Activated CD8-positive, alpha-beta memory T cell treated with anti-CD3 and anti-CD28 coated beads, Interleukin-2, amount 10 ng/mL, durations not matched to agents 7 days and 5 days (primary cell): ENCODE results near the gene QSOX1. TPM values are rescaled to one million over a fixed set of nuclear protein-coding genes. Genes with fewer than 3 reads are reported as not detected.

Experiments
- ATAC-seq: fragments of 150-1000 bp; cut with Tn5 transposase; one replicate; pipeline ENCODE4 v1.10.0; 2021; ENCODE audit warnings: moderate library complexity
- CTCF ChIA-PET: fragments of 350-600 bp; sonication (Branson Sonifier 250); formaldehyde crosslinking; loops from one replicate; lab custom pipeline; 2021; ENCODE audit warnings: antibody characterized with exemption; lab: Charles Lee
- DNase-seq: peaks from one replicate; pipeline ENCODE4 v3.0.0-alpha.2; 2020
- H3K27ac Mint-ChIP-seq: one replicate; pipeline ENCODE4 v1.8.0; 2021; ENCODE audit warnings: mild to moderate bottlenecking, mixed read lengths
- H3K27me3 Mint-ChIP-seq: one replicate; pipeline ENCODE4 v1.8.0; 2021; ENCODE audit warnings: mixed read lengths
- H3K36me3 Mint-ChIP-seq: one replicate; pipeline ENCODE4 v1.8.0; 2021; ENCODE audit warnings: mild to moderate bottlenecking, mixed read lengths
- H3K4me1 Mint-ChIP-seq: one replicate; pipeline ENCODE4 v1.8.0; 2021; ENCODE audit warnings: mixed read lengths
- H3K4me3 Mint-ChIP-seq: one replicate; pipeline ENCODE4 v1.8.0; 2021; ENCODE audit warnings: mild to moderate bottlenecking, moderate library complexity, mixed read lengths
- H3K9me3 Mint-ChIP-seq: one replicate; pipeline ENCODE4 v1.8.0; 2022; ENCODE audit warnings: low read depth, mixed read lengths
- total RNA-seq, 2 experiments: library from RNA; stranded (reverse); gene quantifications; one replicate each; pipeline ENCODE4 v1.2.3, GENCODE V29; 2021

Gene QSOX1
- total RNA-seq, 2 experiments from 2014 or later = 25.4 to 35.5 TPM

GRCh38 chr1:180135535-180135934 is 19.1 kb upstream of the QSOX1 start:
- no peaks in the 10 kb centered on the region for H3K9me3 Mint-ChIP-seq
- CTCF ChIA-PET = interaction anchor here (1.1 to 1.3 kb wide), 2 partner anchors 10 to 25 kb away, joined by 3 to 5 read pairs; no protein-coding TSS in a partner anchor
- H3K4me3 Mint-ChIP-seq = no peak overlapping the region
- no peaks in the 10 kb centered on the region for H3K36me3 Mint-ChIP-seq
- peaks cover 7% of the 10 kb centered on the region for H3K4me1 Mint-ChIP-seq
- DNase-seq (no peak), ATAC-seq (no peak)
- H3K27me3 Mint-ChIP-seq = peaks cover 26% of the 10 kb centered on the region
- no peak overlapping the region for H3K27ac Mint-ChIP-seq

GRCh38 chr1:180136331-180136967 is 18.2 kb upstream of the QSOX1 start:
- H3K9me3 Mint-ChIP-seq = no peaks in the 10 kb centered on the region
- H3K4me3 Mint-ChIP-seq = no peak overlapping the region
- no peak overlapping the region for H3K27ac Mint-ChIP-seq
- no peaks in the 10 kb centered on the region for H3K36me3 Mint-ChIP-seq
- H3K4me1 Mint-ChIP-seq = peaks cover 6% of the 10 kb centered on the region
- CTCF ChIA-PET = interaction anchor here (1.1 to 1.3 kb wide), 2 partner anchors 9 to 26 kb away, joined by 3 to 5 read pairs; no protein-coding TSS in a partner anchor
- no peak for DNase-seq
- peaks cover 27% of the 10 kb centered on the region for H3K27me3 Mint-ChIP-seq
- no peak for ATAC-seq

- no peak for DNase-seq
- Mint-ChIP-seq H3K4me1 (peaks cover under 1% of the 10 kb centered on the region), H3K27me3 (peaks cover 28% of the 10 kb centered on the region), H3K27ac (no peak overlapping the region), H3K9me3 (no peaks in the 10 kb centered on the region), H3K36me3 (no peaks in the 10 kb centered on the region), H3K4me3 (no peak overlapping the region)
- CTCF ChIA-PET = interaction anchor here (1.3 kb wide), 1 partner anchor 8 kb away, joined by 5 read pairs; no protein-coding TSS in a partner anchor
- no peak for ATAC-seq
Observed at GRCh38 chr1:180136968-180137356, 17.7 kb upstream of the QSOX1 start.

- Mint-ChIP-seq H3K4me3 (no peak overlapping the region), H3K27ac (no peak overlapping the region), H3K27me3 (peaks cover 27% of the 10 kb centered on the region), H3K4me1 (no peaks in the 10 kb centered on the region), H3K9me3 (no peaks in the 10 kb centered on the region), H3K36me3 (no peaks in the 10 kb centered on the region)
- ATAC-seq = no peak
- CTCF ChIA-PET = no interaction called here
- no peak for DNase-seq
Observed at GRCh38 chr1:180137776-180138175, 16.9 kb upstream of the QSOX1 start.

- CTCF ChIA-PET = no interaction called here
- Mint-ChIP-seq H3K36me3 (no peaks in the 10 kb centered on the region), H3K4me1 (no peaks in the 10 kb centered on the region), H3K9me3 (no peaks in the 10 kb centered on the region), H3K27ac (no peak overlapping the region), H3K27me3 (peaks cover 15% of the 10 kb centered on the region), H3K4me3 (no peak overlapping the region)
- no peak for ATAC-seq
- DNase-seq = no peak
Observed at GRCh38 chr1:180141381-180141934, 13.2 kb upstream of the QSOX1 start.

- Mint-ChIP-seq H3K9me3 (no peaks in the 10 kb centered on the region), H3K36me3 (no peaks in the 10 kb centered on the region), H3K4me3 (no peak overlapping the region), H3K27ac (no peak overlapping the region), H3K4me1 (no peaks in the 10 kb centered on the region), H3K27me3 (peaks cover 4% of the 10 kb centered on the region)
- ATAC-seq (no peak), DNase-seq (no peak)
- CTCF ChIA-PET = no interaction called here
Observed at GRCh38 chr1:180143359-180143758, 11.3 kb upstream of the QSOX1 start.

- CTCF ChIA-PET = interaction anchor here (1.2 to 1.8 kb wide), 3 partner anchors 9 to 276 kb away, joined by 3 to 5 read pairs (median 5); no protein-coding TSS in a partner anchor
- no peaks in the 10 kb centered on the region for H3K9me3 Mint-ChIP-seq
- H3K4me3 Mint-ChIP-seq = no peak overlapping the region
- no peaks in the 10 kb centered on the region for H3K4me1 Mint-ChIP-seq
- no peak for DNase-seq
- H3K27ac Mint-ChIP-seq = no peak overlapping the region
- H3K27me3 Mint-ChIP-seq = peaks cover 4% of the 10 kb centered on the region
- no peaks in the 10 kb centered on the region for H3K36me3 Mint-ChIP-seq
- no peak for ATAC-seq
Observed at GRCh38 chr1:180144659-180145357, 9.9 kb upstream of the QSOX1 start.

- DNase-seq = no peak
- Mint-ChIP-seq H3K27ac (no peak overlapping the region), H3K4me3 (no peak overlapping the region), H3K36me3 (no peaks in the 10 kb centered on the region), H3K9me3 (no peaks in the 10 kb centered on the region), H3K27me3 (peaks cover 4% of the 10 kb centered on the region), H3K4me1 (no peaks in the 10 kb centered on the region)
- no peak for ATAC-seq
- CTCF ChIA-PET = interaction anchor here (0.6 to 1.8 kb wide), 4 partner anchors 9 to 1792 kb away, joined by 3 to 5 read pairs (median 4); no protein-coding TSS in a partner anchor
Observed at GRCh38 chr1:180145446-180145845, 9.2 kb upstream of the QSOX1 start.

- H3K9me3 Mint-ChIP-seq = no peaks in the 10 kb centered on the region
- CTCF ChIA-PET = no interaction called here
Observed at GRCh38 chr1:180150982-180151381, 3.7 kb upstream of the QSOX1 start.

GRCh38 chr1:180151508-180151907 is 3.2 kb upstream of the QSOX1 start:
- peaks cover 22% of the 10 kb centered on the region for H3K4me1 Mint-ChIP-seq
- H3K9me3 Mint-ChIP-seq = no peaks in the 10 kb centered on the region
- no peak overlapping the region for H3K4me3 Mint-ChIP-seq
- CTCF ChIA-PET = no interaction called here
- DNase-seq (no peak), ATAC-seq (no peak)
- H3K27me3 Mint-ChIP-seq = no peaks in the 10 kb centered on the region
- no peaks in the 10 kb centered on the region for H3K36me3 Mint-ChIP-seq
- no peak overlapping the region for H3K27ac Mint-ChIP-seq

More at GRCh38 chr1:180150982-180151381, 3.7 kb upstream of the QSOX1 start:
- ATAC-seq (no peak), DNase-seq (no peak)
- H3K27ac Mint-ChIP-seq = no peak overlapping the region
- H3K36me3 Mint-ChIP-seq = no peaks in the 10 kb centered on the region
- no peak overlapping the region for H3K4me3 Mint-ChIP-seq
- peaks cover 18% of the 10 kb centered on the region for H3K4me1 Mint-ChIP-seq
- no peaks in the 10 kb centered on the region for H3K27me3 Mint-ChIP-seq

- peaks cover 24% of the 10 kb centered on the region for H3K4me1 Mint-ChIP-seq
- H3K27ac Mint-ChIP-seq = no peak overlapping the region
- DNase-seq = peak; percentile 37
- no peaks in the 10 kb centered on the region for H3K36me3 Mint-ChIP-seq
- H3K27me3 Mint-ChIP-seq = no peaks in the 10 kb centered on the region
- no peak for ATAC-seq
- CTCF ChIA-PET = interaction anchor here (1.5 kb wide), 1 partner anchor 26 kb away, joined by 5 read pairs; no protein-coding TSS in a partner anchor
- H3K4me3 Mint-ChIP-seq = no peak overlapping the region
- H3K9me3 Mint-ChIP-seq = no peaks in the 10 kb centered on the region
Observed at GRCh38 chr1:180152588-180152987, 2.1 kb upstream of the QSOX1 start.

- no peak for ATAC-seq
- CTCF ChIA-PET = interaction anchor here (1.0 to 1.5 kb wide), 2 partner anchors 16 to 26 kb away, joined by 3 to 5 read pairs; no protein-coding TSS in a partner anchor
- no peak overlapping the region for H3K27ac Mint-ChIP-seq
- H3K36me3 Mint-ChIP-seq = no peaks in the 10 kb centered on the region
- H3K4me3 Mint-ChIP-seq = peak overlapping the region; percentile 86
- H3K4me1 Mint-ChIP-seq = peaks cover 24% of the 10 kb centered on the region
- H3K9me3 Mint-ChIP-seq = no peaks in the 10 kb centered on the region
- H3K27me3 Mint-ChIP-seq = no peaks in the 10 kb centered on the region
- DNase-seq = no peak
Observed at GRCh38 chr1:180153032-180153431, 1.6 kb upstream of the QSOX1 start.

- CTCF ChIA-PET = interaction anchor here (1.0 to 1.5 kb wide), 2 partner anchors 15 to 25 kb away, joined by 3 to 5 read pairs; no protein-coding TSS in a partner anchor
- H3K36me3 Mint-ChIP-seq = no peaks in the 10 kb centered on the region
- DNase-seq (no peak), ATAC-seq (no peak)
- no peaks in the 10 kb centered on the region for H3K27me3 Mint-ChIP-seq
- H3K4me1 Mint-ChIP-seq = peaks cover 24% of the 10 kb centered on the region
- H3K4me3 Mint-ChIP-seq = peak overlapping the region; percentile 86
- no peaks in the 10 kb centered on the region for H3K9me3 Mint-ChIP-seq
- H3K27ac Mint-ChIP-seq = peak overlapping the region; percentile 89
Observed at GRCh38 chr1:180154003-180154324, 705 bp upstream of the QSOX1 start.
